K562 (cell line): ENCODE measurements around the gene SERPINA9. TPM values are rescaled to one million over a fixed set of nuclear protein-coding genes. Genes with fewer than 3 reads are reported as not detected.
"Not testable (repeated sequence)": the region's sequence is repeated elsewhere in the genome, so short reads cannot be mapped to it uniquely, and the experiment has no call there.

Experiments
- ATAC-seq: fragments of 200-7000 bp; cut with Tn5 transposase; 3 replicates; pipeline ENCODE4 v1.9.1; 2020; ENCODE audit warnings: moderate library complexity
- BruUV-seq: library from RNA; stranded (reverse); fragments of 400-500 nt; replicated peaks from 2 replicates; lab custom pipeline; 2021; lab: Mats Ljungman, UMichigan
- CTCF ChIA-PET: fragments of 300-600 bp; formaldehyde crosslinking; extraction: SDS; loops from one replicate; lab custom pipeline; 2021; ENCODE audit warnings: low intra/inter-chr PET ratio; lab: Yijun Ruan, JAX
- POLR2A ChIA-PET: fragments of 300-600, 350-650 bp; sonication (Branson Sonifier 250); formaldehyde crosslinking; extraction: SDS; loops from one replicate; lab custom pipeline; 2021; ENCODE audit warnings: antibody characterized with exemption, inconsistent platforms; lab: Yijun Ruan, JAX
- DNase-seq, 4 experiments: peaks; one replicate each; pipeline versions ENCODE4 v3.0.0 to v3.0.0-alpha.2; 2011 to 2018; ENCODE audit warnings: low spot score in 3 of 4, mixed read lengths in 3 of 4; ENCODE audit errors: extremely low read depth in 1 of 4
- FAIRE-seq: peaks from 2 replicates; lab custom pipeline; 2011; peaks lifted over from hg19 to GRCh38; lab: Jason Lieb, UNC
- H2AFZ ChIP-seq: 2 replicates; pipeline ENCODE4 v1.6.0; 2011; ENCODE audit warnings: low read depth, low read length, control low read depth, inconsistent platforms
- H3K27ac ChIP-seq: fragments of 200-600 bp; 3 replicates; pipeline ENCODE4 v1.8.0; 2011; ENCODE audit warnings: low read depth, mild to moderate bottlenecking, control low read depth, inconsistent platforms, low read length, moderate library complexity, mixed read lengths; ENCODE audit errors: extremely low read depth
- H3K27me3 ChIP-seq, 2 experiments: fragments of 300-600 bp in 1 of 2; 2 replicates in 1 of 2; 3 replicates in 1 of 2; pipeline versions ENCODE4 v1.6.0 to v1.8.0; 2011; ENCODE audit warnings: inconsistent platforms in 2 of 2, low read length in 2 of 2, mild to moderate bottlenecking in 1 of 2, mixed read lengths in 1 of 2, moderate library complexity in 1 of 2; ENCODE audit not compliant: control insufficient read depth in 2 of 2, insufficient read depth in 2 of 2
- H3K36me3 ChIP-seq: fragments of 300-600 bp; 3 replicates; pipeline ENCODE4 v1.8.0; 2011; ENCODE audit warnings: mild to moderate bottlenecking, low read length, inconsistent platforms; ENCODE audit not compliant: control insufficient read depth, insufficient read depth
- H3K4me1 ChIP-seq, 2 experiments: fragments of 200-600 bp in 1 of 2; replicated peaks in 1 of 2; 2 replicates in 1 of 2; 3 replicates in 1 of 2; pipeline versions ENCODE4 v1.5.1 to v1.8.0; 2011; ENCODE audit warnings: inconsistent platforms in 2 of 2, low read length in 2 of 2, mild to moderate bottlenecking in 1 of 2, mixed read lengths in 1 of 2, moderate library complexity in 1 of 2; ENCODE audit not compliant: control insufficient read depth in 2 of 2, insufficient read depth in 2 of 2
- H3K4me2 ChIP-seq: 2 replicates; pipeline ENCODE4 v1.6.1; 2011; ENCODE audit warnings: low read length, control low read depth, inconsistent platforms, mixed read lengths; ENCODE audit not compliant: insufficient read depth
- H3K4me3 ChIP-seq: fragments of 200-600 bp; sonication (generic), shearing (Covaris generic); 2 replicates; pipeline ENCODE4 v1.5.1; 2016; ENCODE audit warnings: control low read depth, inconsistent platforms
- H3K79me2 ChIP-seq: fragments of 200-600 bp; 3 replicates; pipeline ENCODE4 v1.8.0; 2011; ENCODE audit warnings: low read length, inconsistent platforms; ENCODE audit not compliant: control insufficient read depth, insufficient read depth
- H3K9ac ChIP-seq, 2 experiments: 2 replicates each; pipeline versions ENCODE4 v1.6.0 to v1.6.1; 2011; ENCODE audit warnings: low read depth in 2 of 2, low read length in 2 of 2, control low read depth in 1 of 2, inconsistent platforms in 1 of 2, mild to moderate bottlenecking in 1 of 2, mixed read lengths in 1 of 2; ENCODE audit not compliant: insufficient read depth in 1 of 2
- H3K9me1 ChIP-seq: one replicate; pipeline ENCODE4 v1.6.0; 2011; ENCODE audit warnings: inconsistent platforms, mild to moderate bottlenecking, low read length, moderate library complexity; ENCODE audit not compliant: control insufficient read depth, insufficient read depth
- H3K9me3 ChIP-seq: replicated peaks from 2 replicates; pipeline ENCODE4 v1.5.1; 2011; ENCODE audit warnings: low read depth, low read length, inconsistent platforms; ENCODE audit not compliant: control insufficient read depth, insufficient read depth
- H4K20me1 ChIP-seq: replicated peaks from 2 replicates; pipeline ENCODE4 v1.6.1; 2011; ENCODE audit warnings: low read length, inconsistent platforms, mixed read lengths; ENCODE audit not compliant: control insufficient read depth, insufficient read depth
- IRF2 ChIP-seq: sonication (generic); formaldehyde crosslinking; IDR thresholded peaks from 2 replicates; pipeline ENCODE4 v1.8.1; 2022; ENCODE audit warnings: mild to moderate bottlenecking, missing genetic modification reagents
- PURB ChIP-seq: sonication (generic); formaldehyde crosslinking; IDR thresholded peaks from 2 replicates; pipeline ENCODE4 v1.9.0; 2021; ENCODE audit warnings: low read depth, mild to moderate bottlenecking, missing genetic modification reagents
- RHOXF2B ChIP-seq: fragments of 250-450 bp; sonication (Bioruptor Pico); conservative IDR thresholded peaks from 2 replicates; pipeline ENCODE4 v1.5.1; 2021
- ZNF707 ChIP-seq: fragments of 250-450 bp; sonication (Bioruptor Pico); conservative IDR thresholded peaks from 2 replicates; pipeline ENCODE4 v1.8.0; 2022; ENCODE audit warnings: inconsistent platforms, mild to moderate bottlenecking, moderate library complexity
- WGBS: fragments of 100-300 bp; shearing (Covaris generic); methylation state at CpG from one replicate; pipeline ENCODE4 v1.1.6; 2016; ENCODE audit warnings: low coverage, mixed read lengths; ENCODE audit not compliant: insufficient coverage; ENCODE audit errors: missing lambda C conversion rate; 5-methylcytosine and 5-hydroxymethylcytosine counted together
- in situ Hi-C: fragments of 300-500 bp; cut with MboI; formaldehyde crosslinking; loops from 4 replicates; pipeline ENCODE4 v1.15.0; 2018; ENCODE audit warnings: inconsistent platforms, mixed read lengths
- intact Hi-C: fragments of 100-400 bp; cut with micrococcal nuclease; formaldehyde crosslinking; loops from 2 replicates; pipeline ENCODE4 v1.14.2; 2022
- polyA plus RNA-seq, 8 experiments: library from polyadenylated mRNA; depleted of rRNA in 4 of 8; stranded (reverse) in 5 of 8; unstranded in 3 of 8; fragments of >200 nt; fragmentation: Nextera tagmentation in 2 of 8; fragmentation: Illumina TruSeq in 1 of 8; extraction: Ambion mirVana in 2 of 8; extraction: Trizol in 1 of 8; gene quantifications; 2 replicates each; pipeline versions ENCODE4 v1.2.1 to v1.2.3, GENCODE V29; 2011 to 2014; ENCODE audit warnings: inconsistent platforms in 1 of 8, missing spikeins in 1 of 8
- total RNA-seq, 7 experiments: library from RNA; depleted of rRNA in 6 of 7; stranded (reverse); fragments of >200 nt in 6 of 7; fragmentation: Illumina TruSeq in 2 of 7; extraction: Trizol in 2 of 7; gene quantifications; 2 replicates each; pipeline versions ENCODE4 v1.2.1 to v1.2.3, GENCODE V29; 2011 to 2021; ENCODE audit warnings: low replicate concordance in 1 of 7
- TF ChIP-seq, protein P1 (sequence below): fragments of 250-450 bp; sonication (Bioruptor Pico); IDR thresholded peaks from 2 replicates; pipeline ENCODE4 v1.8.0; 2022; ENCODE audit warnings: inconsistent platforms, mild to moderate bottlenecking, moderate library complexity, borderline replicate concordance

SERPINA9 gene
- total and polyA plus RNA-seq, 9 of the 15 experiments (the other 6 are each of a cell fraction or from before 2014, with no cell fraction given) = not detected

GRCh38 chr14:94483071-94483451, 7.1 kb upstream of the SERPINA9 start:
- H3K27ac ChIP-seq = no peak overlapping the region
- H3K79me2 ChIP-seq = no peaks in the 10 kb centered on the region
- no peaks in the 10 kb centered on the region for H3K4me1 ChIP-seq
- H4K20me1 ChIP-seq = no peaks in the 10 kb centered on the region
- CTCF ChIA-PET = no interaction called here
- no TSS peak for BruUV-seq
- intact Hi-C loops = no loop called here
- no peaks in the 10 kb centered on the region for H3K36me3 ChIP-seq
- ATAC-seq = no peak
- no peak overlapping the region for H3K9ac ChIP-seq
- no peaks in the 10 kb centered on the region for H3K9me3 ChIP-seq
- POLR2A ChIA-PET = no interaction called here
- no peak for DNase-seq
- TF ChIP-seq IRF2 (CRISPR knock-in tag) (no peak), RHOXF2B (CRISPR knock-in tag) (no peak), PURB (CRISPR knock-in tag) (no peak), ZNF707 (no peak)
- TF ChIP-seq, protein P1, sequence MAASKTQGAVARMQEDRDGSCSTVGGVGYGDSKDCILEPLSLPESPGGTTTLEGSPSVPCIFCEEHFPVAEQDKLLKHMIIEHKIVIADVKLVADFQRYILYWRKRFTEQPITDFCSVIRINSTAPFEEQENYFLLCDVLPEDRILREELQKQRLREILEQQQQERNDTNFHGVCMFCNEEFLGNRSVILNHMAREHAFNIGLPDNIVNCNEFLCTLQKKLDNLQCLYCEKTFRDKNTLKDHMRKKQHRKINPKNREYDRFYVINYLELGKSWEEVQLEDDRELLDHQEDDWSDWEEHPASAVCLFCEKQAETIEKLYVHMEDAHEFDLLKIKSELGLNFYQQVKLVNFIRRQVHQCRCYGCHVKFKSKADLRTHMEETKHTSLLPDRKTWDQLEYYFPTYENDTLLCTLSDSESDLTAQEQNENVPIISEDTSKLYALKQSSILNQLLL (CRISPR knock-in tag) = no peak
- no peak overlapping the region for H3K4me3 ChIP-seq
- no peaks in the 10 kb centered on the region for H3K9me1 ChIP-seq
- 0% methylated on average over 10 of the region's 10 CpGs for WGBS
- H2AFZ ChIP-seq = no peak overlapping the region
- no peak overlapping the region for H3K4me2 ChIP-seq
- in situ Hi-C loops = no loop called here
- H3K27me3 ChIP-seq = peaks cover 0 to 4% of the 10 kb centered on the region in 2 experiments; a peak in 1 of 5 replicates
- no peak for FAIRE-seq

- H3K9ac ChIP-seq, H3K9me1 ChIP-seq, H3K79me2 ChIP-seq, BruUV-seq, ATAC-seq, H3K27me3 ChIP-seq, H3K27ac ChIP-seq, H3K36me3 ChIP-seq, H3K4me3 ChIP-seq, FAIRE-seq, CTCF ChIA-PET, H3K4me2 ChIP-seq, H2AFZ ChIP-seq, H3K4me1 ChIP-seq, intact Hi-C loops, POLR2A ChIA-PET, H4K20me1 ChIP-seq, in situ Hi-C loops, H3K9me3 ChIP-seq, DNase-seq: not testable (repeated sequence)
- WGBS = 3% methylated on average over 5 of the region's 10 CpGs
These were observed 6.4 kb upstream of the SERPINA9 start for GRCh38 chr14:94482132-94483070.
